Stomach (tissue), 9 donors: ENCODE results near the gene UGT1A10. TPM values are rescaled to one million over a fixed set of nuclear protein-coding genes. Genes with fewer than 3 reads are reported as not detected.

Experiments
- DNase-seq, 2 donors: peaks; one replicate each; pipeline versions ENCODE4 v3.0.0 to v3.0.0-alpha.2; 2013 to 2019
- H3K27ac ChIP-seq, 5 donors: fragments of 200-600 bp in 4 of 5; sonication (generic) in 4 of 5; one replicate each; pipeline ENCODE4 v1.5.1; 2013 to 2019; ENCODE audit warnings: mild to moderate bottlenecking in 1 of 5, moderate library complexity in 1 of 5
- H3K27me3 ChIP-seq, 3 donors: fragments of 200-600 bp; sonication (generic); one replicate each; pipeline ENCODE4 v1.5.1; 2017 to 2019; ENCODE audit warnings: mixed run types in 1 of 3
- H3K36me3 ChIP-seq, 4 donors: fragments of 200-600 bp; sonication (generic); 1 replicate in 3 of 4; 2 replicates in 1 of 4; pipeline ENCODE4 v1.5.1; 2016 to 2019
- H3K4me1 ChIP-seq, 4 donors: fragments of 200-600 bp; sonication (generic); one replicate each; pipeline ENCODE4 v1.5.1; 2016 to 2019
- H3K4me3 ChIP-seq, 4 donors: fragments of 200-600 bp; sonication (generic) in 3 of 4; one replicate each; pipeline ENCODE4 v1.5.1; 2016 to 2019; ENCODE audit warnings: mild to moderate bottlenecking in 1 of 4
- H3K9me3 ChIP-seq, 4 donors: fragments of 200-600 bp; sonication (generic); one replicate each; pipeline ENCODE4 v1.5.1; 2016 to 2019
- CTCF ChIP-seq, 7 experiments: fragments of 450-650 bp in 4 of 7; fragments of 200-600 bp in 3 of 7; sonication (generic) in 3 of 7; IDR thresholded peaks; one replicate each; pipeline ENCODE4 v1.5.1; 2016 to 2019; ENCODE audit warnings: antibody characterized with exemption in 7 of 7, control low read depth in 2 of 7, mild to moderate bottlenecking in 1 of 7
- EP300 ChIP-seq: sonication (generic); formaldehyde crosslinking; IDR thresholded peaks from one replicate; pipeline ENCODE4 v1.6.1; 2017; ENCODE audit warnings: antibody characterized with exemption
- POLR2A ChIP-seq, 4 donors: fragments of 450-650 bp; IDR thresholded peaks; one replicate each; pipeline ENCODE4 v1.6.1; 2016; ENCODE audit warnings: antibody characterized with exemption in 4 of 4, control low read depth in 2 of 4, mild to moderate bottlenecking in 1 of 4, moderate library complexity in 1 of 4
- POLR2AphosphoS5 ChIP-seq, 3 donors: sonication (generic); formaldehyde crosslinking; IDR thresholded peaks; one replicate each; pipeline ENCODE4 v1.6.1; 2016; ENCODE audit warnings: antibody characterized with exemption in 3 of 3
- WGBS, 5 donors: extraction: QIAGEN DNeasy Blood & Tissue Kit in 3 of 5; methylation state at CpG; one replicate each; pipeline versions ENCODE4 v1.1.5 to v1.1.7; 2013 to 2018; 5-methylcytosine and 5-hydroxymethylcytosine counted together
- intact Hi-C: fragments of 100-400 bp; cut with DNase I; formaldehyde crosslinking; loops from one replicate; pipeline ENCODE4 v1.15.1; 2023; ENCODE audit warnings: low total_unique reads
- polyA plus RNA-seq, 3 donors: library from polyadenylated mRNA; stranded (reverse); fragments of 200-250 nt; gene quantifications; one replicate each; pipeline ENCODE4 v1.2.3, GENCODE V29; 2013
- total RNA-seq, 5 donors: library from RNA; depleted of rRNA; stranded (reverse); fragments of >200 nt; gene quantifications; one replicate each; pipeline versions ENCODE4 v1.1.0 to v1.2.3, GENCODE V29; 2014 to 2016
- donor health status: healthy with polysubstance abuse.
- donor health status: Bipolar disorder and iron deficiency.
- donor health status: healthy.

Gene UGT1A10
- total and polyA plus RNA-seq, 8 donors: 0.45 to 32.7 (median 2.2) TPM; not detected in 1

- 85 to 94% (median 92%) methylated on average over 5 of the region's 5 CpGs for WGBS, 5 donors
- TF ChIP-seq CTCF (IDR thresholded peaks at IDR 0.05) (no peak), POLR2AphosphoS5 (IDR thresholded peaks at IDR 0.05) (no peak), EP300 (no peak), POLR2A (IDR thresholded peaks at IDR 0.05) (no peak)
- Histone ChIP-seq H3K27ac (peak overlapping the region in 3 of 5 donors; percentile 54 to 73 (median 56)), H3K27me3 (no peaks in the 10 kb centered on the region), H3K4me3 (no peak overlapping the region), H3K36me3 (no peaks in the 10 kb centered on the region), H3K9me3 (no peaks in the 10 kb centered on the region), H3K4me1 (peaks cover 6 to 24% (median 11%) of the 10 kb centered on the region in 4 donors)
- DNase-seq: no peak
- intact Hi-C loops: no loop called here
Observed at GRCh38 chr2:233708942-233709341, 72.7 kb downstream of the UGT1A10 start.

GRCh38 chr2:233711312-233712008 is 75.2 kb downstream of the UGT1A10 start:
- peak in 6 of 7 experiments; percentile 20 to 85 (median 78) for TF ChIP-seq CTCF (IDR thresholded peaks at IDR 0.05)
- no peak for TF ChIP-seq EP300
- TF ChIP-seq POLR2AphosphoS5 (IDR thresholded peaks at IDR 0.05): peak in 1 of 3 donors; percentile 53
- no peak for TF ChIP-seq POLR2A (IDR thresholded peaks at IDR 0.05)
- H3K27ac ChIP-seq: no peak overlapping the region
- H3K27me3 ChIP-seq: no peaks in the 10 kb centered on the region
- peaks cover 6 to 24% (median 8%) of the 10 kb centered on the region in 4 donors for H3K4me1 ChIP-seq
- H3K9me3 ChIP-seq: no peaks in the 10 kb centered on the region
- no peaks in the 10 kb centered on the region for H3K36me3 ChIP-seq
- DNase-seq: peak; percentile 88
- intact Hi-C loops: no loop called here
- no peak overlapping the region for H3K4me3 ChIP-seq
- WGBS, 5 donors: 30 to 39% (median 36%) methylated on average over 9 to 11 of the region's 11 CpGs

- Histone ChIP-seq H3K27me3 (peaks cover 0 to 4% (median 0%) of the 10 kb centered on the region in 3 donors), H3K9me3 (no peaks in the 10 kb centered on the region), H3K27ac (no peak within 1 kb of the TSS), H3K36me3 (no peaks in the 10 kb centered on the region), H3K4me1 (peaks cover 0 to 12% (median 5%) of the 10 kb centered on the region in 4 donors), H3K4me3 (no peak within 1 kb of the TSS)
- TF ChIP-seq EP300 (no peak), POLR2A (IDR thresholded peaks at IDR 0.05) (no peak), CTCF (IDR thresholded peaks at IDR 0.05) (no peak), POLR2AphosphoS5 (IDR thresholded peaks at IDR 0.05) (no peak)
- DNase-seq: no peak
- WGBS, 5 donors: 78 to 88% (median 83%) methylated on average over 14 of the region's 14 CpGs
- intact Hi-C loops: no loop called here
Observed at GRCh38 chr2:233712611-233713261, 76.5 kb downstream of the UGT1A10 start, which contains the start of gene UGT1A5. Gene UGT1A5, plus strand, starts transcription at chr2:233712907. Its CDS starts 85 bp downstream, at chr2:233712992.

- DNase-seq: no peak
- Histone ChIP-seq H3K36me3 (no peaks in the 10 kb centered on the region), H3K4me3 (no peak overlapping the region), H3K27ac (no peak overlapping the region), H3K4me1 (peaks cover 0 to 10% (median 3%) of the 10 kb centered on the region in 4 donors), H3K9me3 (no peaks in the 10 kb centered on the region), H3K27me3 (peaks cover 0 to 4% (median 0%) of the 10 kb centered on the region in 3 donors)
- intact Hi-C loops: no loop called here
- no peak for TF ChIP-seq CTCF (IDR thresholded peaks at IDR 0.05)
- no peak for TF ChIP-seq POLR2A (IDR thresholded peaks at IDR 0.05)
- TF ChIP-seq EP300: no peak
- no peak for TF ChIP-seq POLR2AphosphoS5 (IDR thresholded peaks at IDR 0.05)
- 75 to 90% (median 81%) methylated on average over 7 of the region's 7 CpGs for whole genome bisulfite sequencing, 5 donors
Observed at GRCh38 chr2:233713262-233713615, 77.0 kb downstream of the UGT1A10 start.
